Stimulated activated CD8-positive, alpha-beta memory T cell treated with anti-CD3 and anti-CD28 coated beads, Interleukin-7, amount 100 ng/mL, for 1 hour (primary cell): ENCODE measurements around the gene DCAF6.
"Not testable (repeated sequence)": the region's sequence is repeated elsewhere in the genome, so short reads cannot be mapped to it uniquely, and the experiment has no call there.

Source experiments
- DNase-seq, 2 donors: peaks; one replicate each; pipeline ENCODE4 v3.0.0-alpha.2; 2020; ENCODE audit warnings: low read depth in 2 of 2

The DCAF6 gene

GRCh38 chr1:167924543-167925231 lies 11.8 kb upstream of the DCAF6 start:
- no peak for DNase-seq

DNA sequence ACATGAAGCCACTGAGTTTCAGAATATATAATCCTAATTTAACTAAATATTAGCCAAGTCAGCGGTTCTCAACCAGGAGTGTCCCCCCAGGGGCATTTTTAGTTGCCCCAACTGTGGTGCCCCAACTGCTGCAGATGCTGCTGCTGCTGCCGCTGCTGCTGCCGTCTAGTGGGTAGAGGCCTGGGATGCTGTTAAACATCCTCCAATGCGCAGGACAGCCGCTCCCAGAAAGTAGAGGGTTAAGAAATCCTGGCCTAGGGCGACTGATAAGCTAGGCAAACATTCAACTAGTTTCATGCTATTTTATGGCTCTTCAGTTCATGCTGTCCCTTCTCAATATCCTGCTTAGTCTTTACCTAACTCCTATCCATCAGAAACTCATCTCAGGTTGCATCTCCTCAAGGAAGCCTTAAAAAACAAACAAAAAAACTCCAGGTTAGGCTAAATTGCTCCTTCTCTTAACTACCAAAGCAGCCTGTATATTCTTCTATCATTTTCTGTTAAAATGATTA lies 9.9 kb upstream of the DCAF6 start:
- no peak for DNase-seq

DNA sequence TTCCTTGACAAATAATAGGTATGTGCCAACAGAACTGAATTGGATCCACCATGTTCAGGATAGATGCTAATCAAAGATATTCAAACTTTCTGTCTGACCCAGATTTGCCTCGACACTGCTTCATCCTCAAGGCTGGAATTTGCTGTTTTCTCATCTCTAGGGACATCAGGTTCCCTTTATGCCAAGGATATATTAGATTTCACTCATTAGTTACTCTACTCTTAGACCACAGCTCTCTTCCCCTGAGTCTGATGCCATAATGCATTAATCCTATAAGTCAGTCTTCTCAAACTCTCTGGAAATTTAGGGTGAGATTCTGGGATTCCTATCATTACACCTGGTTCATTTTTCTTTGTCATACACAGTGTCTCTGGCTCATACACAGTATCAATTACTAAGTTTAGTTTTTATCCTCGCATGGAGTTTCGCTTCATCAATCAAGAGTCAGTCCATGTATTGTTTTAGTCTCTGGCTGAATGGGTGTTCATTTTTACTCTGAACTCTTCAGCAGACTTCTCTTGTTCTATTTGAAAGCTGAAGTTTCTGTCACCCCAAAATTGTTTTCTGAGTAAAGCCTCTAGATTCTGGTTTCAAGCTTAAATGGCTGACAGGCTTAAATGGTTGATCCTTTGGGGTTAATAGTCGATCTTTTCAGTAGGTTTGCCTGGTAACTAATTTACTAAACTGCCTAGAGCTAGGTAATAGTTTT lies 9.3 kb upstream of the DCAF6 start:
- DNase-seq: no peak

- DNase-seq: no peak
These were observed 8.0 kb upstream of the DCAF6 start for GRCh38 chr1:167928457-167928852.

- DNase-seq: not testable (repeated sequence)
These were observed 7.6 kb upstream of the DCAF6 start for GRCh38 chr1:167928919-167929318.

DNA sequence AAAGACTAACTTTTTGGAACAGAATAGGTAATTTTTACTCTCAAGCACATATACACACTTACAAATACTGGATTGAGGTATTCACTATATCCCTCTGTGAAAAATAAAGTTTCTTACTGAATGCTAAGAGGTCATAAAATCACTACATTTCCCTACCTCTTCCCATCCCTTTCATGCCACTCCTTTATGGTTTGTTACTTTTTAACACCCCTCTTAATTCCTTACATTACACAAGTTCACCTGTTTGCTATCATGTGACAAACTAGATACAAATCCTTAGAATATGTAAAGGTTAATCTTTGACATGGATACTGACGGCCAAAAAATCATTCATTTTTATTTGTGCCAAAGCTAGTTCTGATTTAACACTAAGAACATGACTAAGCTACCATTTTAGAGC lies 6.8 kb upstream of the DCAF6 start:
- DNase-seq: no peak

DNA sequence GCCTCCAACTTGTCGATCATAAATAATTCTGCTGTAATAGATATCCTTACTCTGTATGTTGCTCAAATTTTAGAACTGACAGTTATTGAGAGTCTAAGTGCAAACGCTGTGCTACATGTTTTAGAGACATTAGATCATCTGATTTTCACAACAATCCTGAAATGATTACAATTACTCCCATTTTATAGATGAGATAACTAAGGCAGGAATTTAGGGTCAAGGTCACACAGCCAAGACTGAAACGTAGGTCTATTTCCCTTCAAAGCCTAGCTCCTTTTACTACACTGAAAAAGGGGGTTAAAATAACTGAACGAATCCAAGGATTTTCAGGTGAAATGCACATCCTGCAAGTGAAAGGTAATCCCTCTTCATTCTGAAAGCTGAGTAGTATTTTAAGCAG lies 2.7 kb upstream of the DCAF6 start:
- DNase-seq: no peak

- DNase-seq: no peak
These were observed 1.9 kb upstream of the DCAF6 start for GRCh38 chr1:167934426-167935215.

GRCh38 chr1:167935216-167936067 lies 1.0 kb upstream of the DCAF6 start:
- DNase-seq: no peak

- peak in 1 of 2 donors; percentile 27 for DNase-seq
These were observed 636 bp downstream of the DCAF6 start, which contains the start of gene MPC2 for GRCh38 chr1:167936930-167937708. TSS of gene MPC2 (minus strand) at chr1:167937072. CDS start at chr1:167935841, 1,231 bp downstream.

- DNase-seq: no peak
These were observed 1.2 kb downstream of the DCAF6 start for GRCh38 chr1:167937709-167938010.

GRCh38 chr1:167938080-167938636 lies 1.7 kb downstream of the DCAF6 start:
- no peak for DNase-seq

DNA sequence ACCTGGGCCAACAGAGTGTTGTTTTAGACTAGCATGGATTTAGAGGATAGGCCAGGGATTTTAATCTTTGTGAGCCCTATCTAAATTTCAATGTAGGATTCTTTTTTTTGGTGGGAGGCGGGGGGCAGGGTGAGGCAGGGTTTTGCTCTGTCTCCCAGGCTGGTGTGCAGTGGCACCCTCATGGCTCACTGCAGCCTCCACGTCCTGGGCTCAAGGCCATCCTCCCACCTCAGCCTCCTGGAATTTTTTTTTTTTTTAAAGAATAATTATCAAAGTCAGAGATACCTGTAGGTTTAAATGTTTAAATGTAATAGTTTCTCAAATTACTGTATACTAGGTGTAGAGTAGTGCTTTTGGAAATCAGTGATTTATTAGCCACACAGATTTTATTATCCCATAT lies 3.8 kb downstream of the DCAF6 start:
- DNase-seq: no peak

DNA sequence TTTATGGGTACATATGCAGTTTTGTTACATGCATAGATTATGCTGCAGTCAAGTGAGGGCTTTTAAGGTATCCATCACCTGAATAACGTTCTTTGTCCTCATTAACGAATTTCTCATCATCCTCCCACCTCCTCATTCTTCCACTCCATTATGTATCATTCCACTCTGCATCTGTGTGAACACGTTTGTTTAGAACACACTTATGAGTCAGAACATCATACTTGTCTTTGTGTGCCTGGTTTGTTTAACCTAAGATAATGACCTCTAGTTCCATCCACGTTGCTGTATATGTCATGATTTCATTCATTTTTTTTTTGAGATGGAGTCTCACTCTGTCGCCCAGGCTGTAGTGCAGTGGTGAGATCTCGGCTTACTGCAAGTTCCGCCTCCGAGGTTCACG lies 7.1 kb downstream of the DCAF6 start:
- DNase-seq: no peak

GRCh38 chr1:167947733-167948132 lies 11.2 kb downstream of the DCAF6 start:
- DNase-seq: no peak

GRCh38 chr1:167949785-167950184 lies 13.3 kb downstream of the DCAF6 start:
- no peak for DNase-seq

DNA sequence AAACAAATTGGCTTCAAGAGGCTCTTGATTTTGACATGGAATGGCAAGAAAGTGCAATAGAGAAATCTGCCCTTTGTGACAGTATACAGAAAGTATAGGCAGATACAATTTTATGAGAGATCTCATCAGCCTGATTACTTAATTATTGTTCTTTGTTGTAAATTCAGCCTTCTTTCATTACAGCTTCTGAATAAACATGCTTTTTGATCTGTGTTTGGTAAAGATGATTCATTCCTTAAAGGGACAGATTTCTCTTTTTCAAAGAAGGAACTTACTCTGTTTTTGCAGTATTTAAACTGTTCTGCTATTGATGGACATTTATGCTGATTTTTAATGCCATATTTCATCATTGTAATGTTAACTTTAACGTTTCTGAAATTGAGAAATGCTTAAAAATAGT lies 14.1 kb downstream of the DCAF6 start:
- DNase-seq: no peak

GRCh38 chr1:167955915-167956314 lies 19.4 kb downstream of the DCAF6 start:
- no peak for DNase-seq

DNA sequence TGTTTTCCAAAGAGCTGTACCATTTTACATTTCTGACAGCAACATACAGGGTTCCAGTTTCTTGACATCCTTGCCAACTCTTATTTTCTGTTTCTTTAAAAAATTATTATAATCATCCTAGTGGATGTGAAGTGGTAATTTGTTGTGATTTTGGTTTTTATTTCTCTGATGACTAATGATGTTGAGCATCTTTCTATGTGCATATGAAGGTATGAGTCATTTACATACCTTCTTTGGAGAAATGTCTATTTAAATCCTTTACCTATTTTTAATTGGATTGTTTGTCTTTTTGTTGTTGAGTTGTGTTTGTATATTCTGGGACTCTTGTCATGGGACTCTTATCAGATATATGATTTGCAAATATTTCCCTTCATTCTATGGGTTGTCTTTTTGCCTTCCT lies 21.2 kb downstream of the DCAF6 start:
- no peak for DNase-seq

GRCh38 chr1:167964646-167965045 lies 28.2 kb downstream of the DCAF6 start:
- DNase-seq: no peak

DNA sequence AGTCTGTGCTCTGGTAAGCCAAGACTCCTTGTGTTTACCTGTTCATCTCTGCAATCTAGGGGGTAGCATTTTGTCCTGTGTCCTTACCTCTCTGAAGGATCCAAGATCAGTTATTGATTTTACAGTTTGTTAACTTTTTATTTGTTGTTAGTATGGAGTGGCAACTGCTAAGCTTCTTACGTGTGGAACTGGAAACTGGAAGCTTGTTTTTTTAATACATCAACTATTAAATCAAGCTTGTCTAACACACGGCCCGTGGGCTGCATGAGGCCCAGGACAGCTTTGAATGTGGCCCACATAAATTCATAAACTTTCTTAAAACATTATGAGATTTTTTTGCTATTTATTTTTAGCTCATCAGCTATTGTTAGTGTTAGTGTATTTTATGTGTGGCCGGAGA lies 29.6 kb downstream of the DCAF6 start:
- no peak for DNase-seq
